SU-DHL-6 (cell line): ENCODE data around the gene PANK2.

Experiments
- H2AFZ ChIP-seq: fragments of 200-600 bp; sonication (generic); 2 replicates; pipeline ENCODE4 v1.6.1; 2014; ENCODE audit warnings: low read depth, mild to moderate bottlenecking, moderate library complexity, mixed read lengths, antibody characterized with exemption, low read length; ENCODE audit not compliant: severe bottlenecking
- H3F3A ChIP-seq: fragments of 200-600 bp; shearing (Covaris generic); 2 replicates; pipeline ENCODE4 v1.6.0; 2016; ENCODE audit warnings: antibody characterized with exemption, mild to moderate bottlenecking; ENCODE audit not compliant: insufficient read depth
- H3K27ac ChIP-seq: fragments of 200-600 bp; sonication (generic); 2 replicates; pipeline ENCODE4 v1.5.1; 2016; ENCODE audit warnings: low read depth, mild to moderate bottlenecking, low read length, moderate library complexity, mixed read lengths
- H3K27me3 ChIP-seq: fragments of 200-600 bp; sonication (generic), shearing (Covaris generic); 2 replicates; pipeline ENCODE4 v1.6.0; 2014; ENCODE audit warnings: mild to moderate bottlenecking, low read length
- H3K36me3 ChIP-seq: fragments of 200-600 bp; sonication (generic); 2 replicates; pipeline ENCODE4 v1.6.1; 2014; ENCODE audit warnings: mild to moderate bottlenecking, low read length, mixed read lengths
- H3K4me2 ChIP-seq: fragments of 300-600, 200-600 bp; shearing (Covaris generic), sonication (generic); 2 replicates; pipeline ENCODE4 v1.6.0; 2014; ENCODE audit warnings: low read length, low read depth, mild to moderate bottlenecking; ENCODE audit not compliant: poor library complexity, severe bottlenecking
- H3K4me3 ChIP-seq: fragments of 200-600 bp; sonication (generic); 2 replicates; pipeline ENCODE4 v1.5.1; 2014; ENCODE audit warnings: antibody characterized with exemption, low read length, mild to moderate bottlenecking, mixed read lengths; ENCODE audit not compliant: insufficient read depth, poor library complexity, severe bottlenecking
- H3K79me2 ChIP-seq: fragments of 200-600 bp; sonication (generic); 2 replicates; pipeline ENCODE4 v1.6.1; 2014; ENCODE audit warnings: mild to moderate bottlenecking, low read length, moderate library complexity; ENCODE audit not compliant: insufficient read depth
- H3K9ac ChIP-seq: fragments of 200-600 bp; sonication (generic); 2 replicates; pipeline ENCODE4 v1.7.0; 2014; ENCODE audit warnings: mild to moderate bottlenecking, low read length
- H3K9me2 ChIP-seq: fragments of 200-600 bp; sonication (generic); replicated peaks from 2 replicates; pipeline ENCODE4 v1.6.1; 2014; ENCODE audit warnings: low read length; ENCODE audit not compliant: insufficient read depth
- H3K9me3 ChIP-seq: fragments of 200-600 bp; sonication (generic); 2 replicates; pipeline ENCODE4 v1.6.1; 2014; ENCODE audit warnings: low read length, mixed read lengths; ENCODE audit not compliant: insufficient read depth
- H4K20me1 ChIP-seq: fragments of 200-600 bp; sonication (generic); 2 replicates; pipeline ENCODE4 v1.6.1; 2014; ENCODE audit warnings: low read depth, mild to moderate bottlenecking, antibody characterized with exemption, low read length, moderate library complexity, mixed read lengths
- CTCF ChIP-seq: fragments of 200-600 bp; sonication (generic); IDR thresholded peaks from one replicate; pipeline ENCODE4 v1.5.1; 2017; ENCODE audit warnings: antibody characterized with exemption, mild to moderate bottlenecking, low read length, moderate library complexity; ENCODE audit not compliant: insufficient read depth, poor library complexity, severe bottlenecking
- EZH2phosphoT487 ChIP-seq: fragments of 200-600 bp; sonication (generic), shearing (Covaris generic); conservative IDR thresholded peaks from 2 replicates; pipeline ENCODE4 v1.6.1; 2018; ENCODE audit warnings: mild to moderate bottlenecking, antibody characterized with exemption, low read length, moderate library complexity, mixed read lengths

PANK2 gene

DNA sequence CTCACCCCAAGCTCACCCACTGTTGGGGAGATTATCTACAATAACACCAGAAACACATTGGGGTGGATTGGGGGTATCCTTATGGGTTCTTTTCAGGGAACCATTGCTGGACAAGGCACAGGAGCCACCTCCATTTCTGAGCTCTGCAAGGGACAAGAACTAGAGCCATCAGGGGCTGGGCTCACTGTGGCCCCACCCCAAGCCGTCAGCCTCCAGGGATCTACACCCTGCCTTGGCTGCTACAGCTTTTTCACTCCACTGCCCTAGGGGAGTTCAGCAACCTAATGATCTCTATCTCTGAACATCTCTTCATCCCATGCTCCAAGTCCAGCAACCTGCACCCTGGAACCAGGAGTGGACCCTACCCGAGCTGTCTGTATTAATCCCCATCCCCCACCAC is 21.4 kb upstream of the PANK2 start:
- no peaks in the 10 kb centered on the region for H3K9me2 ChIP-seq
- H3K4me2 ChIP-seq, result no peak overlapping the region
- no peaks in the 10 kb centered on the region for H3K27me3 ChIP-seq
- no peaks in the 10 kb centered on the region for H4K20me1 ChIP-seq
- TF ChIP-seq EZH2phosphoT487, result no peak
- TF ChIP-seq CTCF, result no peak
- H3K9ac ChIP-seq, result no peak overlapping the region
- no peak overlapping the region for H3K27ac ChIP-seq
- no peak overlapping the region for H2AFZ ChIP-seq
- H3K79me2 ChIP-seq, result 0 out of 2 replicates have a peak, but pooled peaks cover 4% of the 10 kb centered on the region
- no peaks in the 10 kb centered on the region for H3F3A ChIP-seq
- no peaks in the 10 kb centered on the region for H3K9me3 ChIP-seq
- no peaks in the 10 kb centered on the region for H3K36me3 ChIP-seq
- H3K4me3 ChIP-seq, result no peak overlapping the region

GRCh38 chr20:3869839-3870634 is 19.1 kb upstream of the PANK2 start:
- Histone ChIP-seq H3K27ac (no peak overlapping the region), H2AFZ (no peak overlapping the region), H3K4me3 (no peak overlapping the region), H3K79me2 (0 out of 2 replicates have a peak, but pooled peaks cover 4% of the 10 kb centered on the region), H3K27me3 (no peaks in the 10 kb centered on the region), H3K36me3 (peaks cover 4% of the 10 kb centered on the region; the same call in 1 of the 2 replicates), H3K4me2 (no peak overlapping the region), H3K9me2 (no peaks in the 10 kb centered on the region), H3K9ac (no peak overlapping the region), H3F3A (0 out of 2 replicates have a peak, but pooled peaks cover under 1% of the 10 kb centered on the region), H3K9me3 (no peaks in the 10 kb centered on the region), H4K20me1 (no peaks in the 10 kb centered on the region)
- TF ChIP-seq EZH2phosphoT487 (no peak), CTCF (no peak)

- no peak overlapping the region for H3K4me3 ChIP-seq
- H4K20me1 ChIP-seq, result no peaks in the 10 kb centered on the region
- no peaks in the 10 kb centered on the region for H3K27me3 ChIP-seq
- no peak overlapping the region for H3K9ac ChIP-seq
- H3K36me3 ChIP-seq, result peaks cover 4% of the 10 kb centered on the region; the same call in 1 of the 2 replicates
- H3K9me3 ChIP-seq, result no peaks in the 10 kb centered on the region
- H3K9me2 ChIP-seq, result no peaks in the 10 kb centered on the region
- H3K79me2 ChIP-seq, result 0 out of 2 replicates have a peak, but pooled peaks cover 4% of the 10 kb centered on the region
- no peak overlapping the region for H3K4me2 ChIP-seq
- H2AFZ ChIP-seq, result no peak overlapping the region
- H3F3A ChIP-seq, result peaks cover 4% of the 10 kb centered on the region; the same call in 1 of the 2 replicates
- no peak overlapping the region for H3K27ac ChIP-seq
- TF ChIP-seq EZH2phosphoT487, result no peak
- no peak for TF ChIP-seq CTCF
Observed at GRCh38 chr20:3871550-3872265, 17.5 kb upstream of the PANK2 start.
